Measurements from ENCODE around the gene STXBP1. TPM values are rescaled to one million over a fixed set of nuclear protein-coding genes. Genes with fewer than 3 reads are reported as not detected.

The STXBP1 gene
- total and polyA plus RNA-seq, 9 of the 15 experiments (the other 6 are each of a cell fraction or from before 2014, with no cell fraction given): 4.6 to 35.1 (median 9.7) TPM

DNA sequence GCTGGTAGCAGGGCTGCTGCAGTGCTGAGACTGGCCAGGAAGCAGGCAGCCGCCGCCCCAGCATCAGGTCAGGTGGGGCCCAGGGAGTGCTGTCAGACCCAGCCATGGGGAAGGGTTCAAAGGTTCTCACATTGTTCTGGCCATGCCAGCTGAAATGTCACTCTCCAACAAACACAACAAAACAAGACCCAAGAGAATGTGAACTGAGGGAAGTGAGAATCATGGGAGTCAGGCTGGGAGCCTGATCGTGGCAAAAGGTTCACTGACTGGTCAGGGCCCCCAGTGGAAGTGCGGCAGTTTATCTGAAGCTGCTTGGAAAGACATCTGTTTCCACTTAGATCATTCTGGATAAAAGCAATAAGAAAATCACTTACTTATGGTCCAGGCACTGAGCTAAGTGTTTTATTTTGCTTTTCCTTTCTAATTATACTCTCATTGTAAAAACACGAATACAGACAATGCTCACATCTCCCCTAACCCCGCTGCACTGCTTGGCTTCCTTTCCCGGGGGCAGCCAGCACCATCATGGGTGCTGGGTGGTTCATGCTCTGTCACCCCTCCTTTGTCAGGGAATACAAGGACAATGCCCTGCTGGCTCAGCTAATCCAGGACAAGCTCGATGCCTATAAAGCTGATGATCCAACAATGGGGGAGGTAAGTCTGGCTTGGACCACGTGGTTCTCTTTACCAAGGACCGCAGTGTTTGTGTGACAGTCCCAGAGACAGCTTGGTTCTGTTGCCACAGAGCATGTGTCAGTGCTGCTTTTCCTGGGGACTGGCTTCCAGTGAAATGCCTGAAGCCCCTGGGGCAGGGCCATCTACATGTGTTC is 52.8 kb downstream of the STXBP1 start:
- peaks cover 42% of the 10 kb centered on the region; the same call in 1 of the 3 replicates for H3K36me3 ChIP-seq (ENCODE audit: control insufficient read depth, insufficient read depth, low read length)
- H3K27me3 ChIP-seq (ENCODE audit: control insufficient read depth in 2 of 2, insufficient read depth in 2 of 2, low read length in 2 of 2): no peaks in the 10 kb centered on the region
- POLR2A ChIA-PET: interaction anchor here (0.6 to 1.4 kb wide), 6 partner anchors 8 to 1599 kb away, joined by 3 to 4 read pairs (median 3); no protein-coding TSS in a partner anchor
- no TSS peak for BruUV-seq (replicated peaks)
- intact Hi-C loops (cut with micrococcal nuclease): no loop called here
- TF ChIP-seq ZNF75A (CRISPR knock-in tag; IDR thresholded peaks at IDR 0.05) (no peak), HNRNPK (IDR thresholded peaks at IDR 0.05; ENCODE audit: low read depth, low read length, poor library complexity, severe bottlenecking) (no peak), GTF2F1 (IDR thresholded peaks at IDR 0.05; ENCODE audit: low read depth, low read length) (no peak), ERF (CRISPR knock-in tag; IDR thresholded peaks at IDR 0.05) (no peak), RBM34 (IDR thresholded peaks at IDR 0.05; ENCODE audit: borderline replicate concordance, insufficient read depth, low read length) (no peak), ZNF586 (CRISPR knock-in tag; conservative IDR thresholded peaks at IDR 0.05) (no peak)
- TF ChIP-seq, protein P1, sequence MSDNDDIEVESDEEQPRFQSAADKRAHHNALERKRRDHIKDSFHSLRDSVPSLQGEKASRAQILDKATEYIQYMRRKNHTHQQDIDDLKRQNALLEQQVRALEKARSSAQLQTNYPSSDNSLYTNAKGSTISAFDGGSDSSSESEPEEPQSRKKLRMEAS (CRISPR knock-in tag; IDR thresholded peaks at IDR 0.05): no peak
- TF ChIP-seq, protein P2, sequence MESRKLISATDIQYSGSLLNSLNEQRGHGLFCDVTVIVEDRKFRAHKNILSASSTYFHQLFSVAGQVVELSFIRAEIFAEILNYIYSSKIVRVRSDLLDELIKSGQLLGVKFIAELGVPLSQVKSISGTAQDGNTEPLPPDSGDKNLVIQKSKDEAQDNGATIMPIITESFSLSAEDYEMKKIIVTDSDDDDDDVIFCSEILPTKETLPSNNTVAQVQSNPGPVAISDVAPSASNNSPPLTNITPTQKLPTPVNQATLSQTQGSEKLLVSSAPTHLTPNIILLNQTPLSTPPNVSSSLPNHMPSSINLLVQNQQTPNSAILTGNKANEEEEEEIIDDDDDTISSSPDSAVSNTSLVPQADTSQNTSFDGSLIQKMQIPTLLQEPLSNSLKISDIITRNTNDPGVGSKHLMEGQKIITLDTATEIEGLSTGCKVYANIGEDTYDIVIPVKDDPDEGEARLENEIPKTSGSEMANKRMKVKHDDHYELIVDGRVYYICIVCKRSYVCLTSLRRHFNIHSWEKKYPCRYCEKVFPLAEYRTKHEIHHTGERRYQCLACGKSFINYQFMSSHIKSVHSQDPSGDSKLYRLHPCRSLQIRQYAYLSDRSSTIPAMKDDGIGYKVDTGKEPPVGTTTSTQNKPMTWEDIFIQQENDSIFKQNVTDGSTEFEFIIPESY (CRISPR knock-in tag; IDR thresholded peaks at IDR 0.05): no peak
- TF ChIP-seq, protein P3, sequence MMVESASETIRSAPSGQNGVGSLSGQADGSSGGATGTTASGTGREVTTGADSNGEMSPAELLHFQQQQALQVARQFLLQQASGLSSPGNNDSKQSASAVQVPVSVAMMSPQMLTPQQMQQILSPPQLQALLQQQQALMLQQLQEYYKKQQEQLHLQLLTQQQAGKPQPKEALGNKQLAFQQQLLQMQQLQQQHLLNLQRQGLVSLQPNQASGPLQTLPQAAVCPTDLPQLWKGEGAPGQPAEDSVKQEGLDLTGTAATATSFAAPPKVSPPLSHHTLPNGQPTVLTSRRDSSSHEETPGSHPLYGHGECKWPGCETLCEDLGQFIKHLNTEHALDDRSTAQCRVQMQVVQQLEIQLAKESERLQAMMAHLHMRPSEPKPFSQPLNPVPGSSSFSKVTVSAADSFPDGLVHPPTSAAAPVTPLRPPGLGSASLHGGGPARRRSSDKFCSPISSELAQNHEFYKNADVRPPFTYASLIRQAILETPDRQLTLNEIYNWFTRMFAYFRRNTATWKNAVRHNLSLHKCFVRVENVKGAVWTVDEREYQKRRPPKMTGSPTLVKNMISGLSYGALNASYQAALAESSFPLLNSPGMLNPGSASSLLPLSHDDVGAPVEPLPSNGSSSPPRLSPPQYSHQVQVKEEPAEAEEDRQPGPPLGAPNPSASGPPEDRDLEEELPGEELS (CRISPR knock-in tag; IDR thresholded peaks at IDR 0.05; ENCODE audit: borderline replicate concordance): no peak
- CTCF ChIA-PET (ENCODE audit: low intra/inter-chr PET ratio): no interaction called here
- H3K4me2 ChIP-seq (ENCODE audit: insufficient read depth, low read length): no peak overlapping the region
- H3K27ac ChIP-seq (ENCODE audit: extremely low read depth, low read depth, low read length): no peak overlapping the region
- no peaks in the 10 kb centered on the region for H3K9me1 ChIP-seq (ENCODE audit: control insufficient read depth, insufficient read depth, low read length)
- H4K20me1 ChIP-seq (replicated peaks; ENCODE audit: control insufficient read depth, insufficient read depth, low read length): no peaks in the 10 kb centered on the region
- H3K79me2 ChIP-seq (ENCODE audit: control insufficient read depth, insufficient read depth, low read length): no peaks in the 10 kb centered on the region
- DNase-seq (ENCODE audit: extremely low read depth in 1 of 4, low spot score in 3 of 4) (no peak), FAIRE-seq (peak; percentile 19), ATAC-seq (peak; percentile 49; the same call in 2 of the 3 replicates)
- in situ Hi-C loops (cut with MboI): no loop called here
- H2AFZ ChIP-seq (ENCODE audit: low read depth, low read length): no peak overlapping the region
- peaks cover 3 to 6% of the 10 kb centered on the region in 2 experiments; a peak in 3 of 5 replicates for H3K4me1 ChIP-seq (replicated peaks in 1 of 2; ENCODE audit: control insufficient read depth in 2 of 2, insufficient read depth in 2 of 2, low read length in 2 of 2)
- peak overlapping the region in 1 of 2 experiments; percentile 85; a peak in 2 of 4 replicates for H3K9ac ChIP-seq (ENCODE audit: insufficient read depth in 1 of 2, low read depth in 2 of 2, low read length in 2 of 2)
- H3K9me3 ChIP-seq (replicated peaks; ENCODE audit: control insufficient read depth, insufficient read depth, low read depth, low read length): no peaks in the 10 kb centered on the region
- H3K4me3 ChIP-seq: no peak overlapping the region
- WGBS (ENCODE audit: insufficient coverage, low coverage, missing lambda C conversion rate): 55% methylated on average over 10 of the region's 10 CpGs

All from K562 (cell line).